Activated CD4-positive, alpha-beta T cell treated with anti-CD3 and anti-CD28 coated beads for 1 hour (primary cell): ENCODE measurements around the gene ZNF581.

Source experiments
- DNase-seq: peaks from one replicate; pipeline ENCODE4 v3.0.0-alpha.2; 2020

ZNF581 gene

GRCh38 chr19:55611983-55612645 lies 31.3 kb upstream of the ZNF581 start:
- no peak for DNase-seq

DNA sequence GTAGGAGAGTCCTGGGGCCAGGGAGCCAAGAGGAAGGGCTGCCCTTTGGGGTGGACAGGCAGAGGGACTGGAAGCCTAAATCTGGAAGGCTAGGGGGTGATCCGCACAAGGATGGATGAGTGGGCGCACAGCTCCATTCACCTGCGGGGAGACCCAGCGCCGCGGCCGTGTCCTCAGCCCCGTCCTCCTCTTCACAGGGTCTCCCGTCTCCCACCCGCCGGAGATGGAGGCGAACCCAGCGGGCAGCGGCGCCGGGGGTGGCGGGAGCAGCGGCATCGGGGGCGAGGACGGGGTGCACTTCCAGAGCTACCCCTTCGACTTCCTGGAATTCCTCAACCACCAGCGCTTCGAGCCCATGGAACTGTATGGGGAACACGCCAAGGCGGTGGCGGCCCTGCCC lies 30.1 kb upstream of the ZNF581 start:
- DNase-seq: no peak

GRCh38 chr19:55613930-55614710 lies 29.3 kb upstream of the ZNF581 start:
- DNase-seq: no peak

GRCh38 chr19:55614711-55615542 lies 28.5 kb upstream of the ZNF581 start:
- no peak for DNase-seq

DNA sequence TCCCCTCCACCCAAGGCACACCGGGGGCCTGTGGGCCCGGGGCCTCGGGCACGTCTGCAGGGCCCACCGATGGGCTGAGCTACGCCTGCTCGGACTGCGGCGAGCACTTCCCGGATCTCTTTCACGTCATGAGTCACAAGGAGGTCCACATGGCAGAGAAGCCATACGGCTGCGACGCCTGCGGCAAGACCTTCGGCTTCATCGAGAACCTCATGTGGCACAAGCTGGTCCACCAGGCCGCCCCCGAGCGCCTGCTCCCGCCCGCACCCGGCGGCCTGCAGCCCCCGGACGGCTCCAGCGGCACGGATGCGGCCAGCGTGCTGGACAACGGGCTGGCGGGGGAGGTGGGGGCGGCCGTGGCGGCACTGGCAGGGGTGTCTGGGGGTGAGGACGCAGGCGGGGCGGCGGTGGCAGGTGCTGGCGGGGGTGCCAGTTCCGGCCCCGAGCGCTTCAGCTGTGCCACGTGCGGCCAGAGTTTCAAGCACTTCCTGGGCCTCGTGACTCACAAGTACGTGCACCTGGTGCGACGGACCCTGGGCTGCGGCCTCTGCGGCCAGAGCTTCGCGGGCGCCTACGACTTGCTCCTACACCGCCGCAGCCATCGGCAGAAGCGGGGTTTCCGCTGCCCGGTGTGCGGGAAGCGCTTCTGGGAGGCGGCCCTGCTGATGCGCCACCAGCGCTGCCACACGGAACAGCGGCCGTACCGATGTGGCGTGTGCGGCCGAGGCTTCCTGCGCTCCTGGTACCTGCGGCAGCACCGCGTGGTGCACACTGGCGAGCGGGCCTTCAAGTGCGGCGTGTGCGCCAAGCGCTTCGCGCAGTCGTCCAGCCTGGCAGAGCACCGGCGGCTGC lies 27.7 kb upstream of the ZNF581 start:
- DNase-seq: no peak

- no peak for DNase-seq
Measured at GRCh38 chr19:55616395-55616875, 27.0 kb upstream of the ZNF581 start.

- DNase-seq: no peak
Measured at GRCh38 chr19:55617426-55617825, 26.0 kb upstream of the ZNF581 start.

- no peak for DNase-seq
Measured at GRCh38 chr19:55618426-55618825, 25.0 kb upstream of the ZNF581 start.

DNA sequence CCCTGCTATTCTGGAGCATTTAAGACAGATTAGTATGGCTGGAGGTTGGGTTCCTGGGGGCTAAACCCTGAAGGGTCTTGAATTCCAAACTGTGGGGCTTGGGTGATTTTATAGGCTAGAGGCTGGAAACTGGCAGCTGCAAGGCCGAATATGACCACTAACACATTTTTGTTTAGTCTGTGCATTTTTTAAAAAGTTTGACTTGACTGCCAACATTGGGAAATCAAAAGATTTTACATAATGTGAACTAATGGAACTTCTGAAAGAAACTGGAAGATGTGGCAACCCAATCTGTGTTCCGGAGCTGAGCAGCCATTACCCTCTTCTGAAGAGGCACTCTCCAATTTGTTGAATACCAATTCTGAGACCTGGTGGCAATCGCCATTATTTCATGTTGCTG lies 24.2 kb upstream of the ZNF581 start:
- DNase-seq: no peak

GRCh38 chr19:55620410-55621204 lies 22.8 kb upstream of the ZNF581 start:
- DNase-seq: no peak

- no peak for DNase-seq
Measured at GRCh38 chr19:55621205-55621672, 22.2 kb upstream of the ZNF581 start.

- DNase-seq: no peak
Measured at GRCh38 chr19:55621673-55622231, 21.7 kb upstream of the ZNF581 start.

GRCh38 chr19:55622242-55622969 lies 21.0 kb upstream of the ZNF581 start:
- no peak for DNase-seq

GRCh38 chr19:55623130-55623529 lies 20.3 kb upstream of the ZNF581 start:
- no peak for DNase-seq

DNA sequence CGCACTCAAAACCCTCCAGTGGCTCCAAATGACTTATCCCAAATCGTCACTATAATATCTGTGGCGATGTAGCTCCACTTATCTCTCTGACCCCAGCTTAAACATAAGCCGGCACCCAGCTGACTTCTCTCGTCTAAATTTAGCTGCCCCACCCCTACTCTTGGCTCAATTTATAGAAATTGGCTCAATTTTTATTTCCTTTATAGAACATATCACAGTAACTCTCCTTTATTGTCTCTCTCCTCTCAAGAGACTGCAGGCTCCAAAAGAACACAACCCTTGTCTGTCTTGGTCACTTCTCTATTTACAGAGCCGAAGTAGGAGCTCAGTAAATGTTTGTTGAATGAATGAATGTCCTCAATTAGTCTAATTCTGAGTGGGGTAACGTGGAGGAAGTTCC lies 19.9 kb upstream of the ZNF581 start:
- DNase-seq: no peak

DNA sequence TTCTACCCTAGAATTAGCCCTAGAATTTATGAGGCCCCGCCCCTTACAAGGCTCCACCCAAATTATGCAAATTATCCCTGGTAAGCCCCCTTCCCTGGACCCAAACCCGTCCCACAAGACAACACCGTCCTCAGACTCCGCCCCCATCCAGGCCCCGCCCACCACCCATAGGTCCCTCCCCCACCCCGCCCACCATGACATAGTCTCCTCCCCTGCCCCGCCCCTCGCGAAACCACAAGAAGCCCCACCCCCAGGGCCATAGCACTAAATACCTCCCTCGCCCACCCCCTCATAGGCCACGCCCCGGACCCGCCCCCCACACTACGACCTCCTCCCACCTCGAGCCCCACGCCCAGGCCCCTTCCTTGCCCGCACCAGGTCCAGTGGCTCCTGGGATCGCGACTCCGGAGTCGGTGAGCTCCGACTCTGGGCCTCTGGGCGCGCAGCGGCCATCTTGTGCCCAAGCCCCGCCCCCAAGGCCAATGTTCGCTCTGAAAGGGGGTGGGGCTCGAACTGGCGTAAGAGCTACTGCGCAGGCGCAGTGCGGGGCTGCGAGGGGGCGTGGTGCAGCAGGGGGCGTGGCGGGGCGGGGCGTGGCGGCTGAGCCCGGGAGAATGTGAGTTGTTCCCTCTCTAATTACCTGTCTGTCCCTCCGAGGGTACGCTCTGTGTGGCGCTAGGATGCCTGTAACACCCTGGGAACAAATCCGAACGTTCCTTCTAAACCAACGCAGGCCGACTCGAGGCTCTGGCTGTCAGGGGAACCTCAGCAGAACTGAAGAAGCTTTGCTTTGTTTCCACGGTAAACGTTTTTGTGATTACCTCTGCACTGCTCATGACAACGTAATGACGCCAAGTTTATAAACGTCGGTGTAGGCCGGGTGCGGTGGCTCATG lies 19.1 kb upstream of the ZNF581 start, which contains the start of gene ZNF784:
ZNF784 (minus strand) TSS at position 458 of the 895 bp plus-strand sequence; CDS start at position 453, 5 bp downstream.
- DNase-seq: peak; percentile 94

- DNase-seq: no peak
Measured at GRCh38 chr19:55625004-55625326, 18.5 kb upstream of the ZNF581 start.

GRCh38 chr19:55626350-55626749 lies 17.1 kb upstream of the ZNF581 start:
- no peak for DNase-seq

DNA sequence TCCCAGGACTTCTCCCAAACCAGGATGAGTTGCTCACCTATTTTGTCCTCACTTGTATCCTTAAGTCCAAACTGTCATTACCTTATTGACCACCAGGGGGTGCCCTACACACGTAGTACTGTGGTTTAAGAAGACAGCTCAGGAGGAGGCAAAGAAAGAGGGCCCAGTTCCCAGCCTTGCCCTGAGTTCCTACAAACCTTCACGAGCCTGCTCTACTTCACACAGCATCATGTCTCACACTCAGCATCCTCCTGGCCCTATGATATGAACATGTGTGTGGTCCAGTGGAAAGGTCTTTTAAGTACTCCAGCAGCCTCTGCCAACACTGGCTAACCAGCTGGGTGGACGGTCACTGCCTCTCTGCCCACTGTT lies 11.0 kb upstream of the ZNF581 start:
- DNase-seq: peak; percentile 68
